WTC11 (cell line): ENCODE data around the gene SLC11A2. TPM values are rescaled to one million over a fixed set of nuclear protein-coding genes. Genes with fewer than 3 reads are reported as not detected.

Experiments used
- ATAC-seq: fragments of 200-7000 bp; cut with Tn5 transposase; 2 replicates; pipeline ENCODE4 v1.10.0; 2021; ENCODE audit warnings: mild to moderate bottlenecking, moderate library complexity
- CTCF ChIA-PET: fragments of 300-600 bp; sonication (Branson Sonifier 250); formaldehyde crosslinking; loops from one replicate; lab custom pipeline; 2021; ENCODE audit warnings: antibody characterized with exemption; lab: Charles Lee
- POLR2A ChIA-PET: fragments of 350-600 bp; sonication (Branson Sonifier 250); formaldehyde crosslinking; loops from one replicate; lab custom pipeline; 2021; ENCODE audit warnings: antibody characterized with exemption; lab: Charles Lee
- DNase-seq: peaks from one replicate; pipeline ENCODE4 v3.0.0; 2021; ENCODE audit warnings: low spot score
- H3K27ac Mint-ChIP-seq: 2 replicates; pipeline ENCODE4 v1.8.0; 2021; ENCODE audit warnings: mixed read lengths
- H3K27me3 Mint-ChIP-seq: 2 replicates; pipeline ENCODE4 v1.8.0; 2021; ENCODE audit warnings: low read depth, mild to moderate bottlenecking, moderate library complexity, mixed read lengths
- H3K36me3 Mint-ChIP-seq: 2 replicates; pipeline ENCODE4 v1.8.0; 2021; ENCODE audit warnings: mixed read lengths
- H3K4me1 Mint-ChIP-seq: 2 replicates; pipeline ENCODE4 v1.8.0; 2022; ENCODE audit warnings: mixed read lengths
- H3K4me3 Mint-ChIP-seq: 2 replicates; pipeline ENCODE4 v1.8.0; 2021; ENCODE audit warnings: mild to moderate bottlenecking, moderate library complexity, mixed read lengths
- H3K9me3 Mint-ChIP-seq: 2 replicates; pipeline ENCODE4 v1.8.0; 2021; ENCODE audit warnings: mixed read lengths
- ATF3 ChIP-seq: sonication (generic); formaldehyde crosslinking; conservative IDR thresholded peaks from 2 replicates; pipeline ENCODE4 v1.8.1; 2022; ENCODE audit warnings: mild to moderate bottlenecking, missing genetic modification reagents
- CBFB ChIP-seq: sonication (generic); formaldehyde crosslinking; IDR thresholded peaks from 2 replicates; pipeline ENCODE4 v1.8.1; 2022; ENCODE audit warnings: mild to moderate bottlenecking, low read depth, missing genetic modification reagents
- E2F5 ChIP-seq: sonication (generic); formaldehyde crosslinking; IDR thresholded peaks from 2 replicates; pipeline ENCODE4 v1.8.1; 2022; ENCODE audit warnings: mild to moderate bottlenecking, moderate library complexity, missing genetic modification reagents
- ESRRA ChIP-seq: sonication (generic); formaldehyde crosslinking; IDR thresholded peaks from 2 replicates; pipeline ENCODE4 v1.8.1; 2022; ENCODE audit warnings: mild to moderate bottlenecking, missing genetic modification reagents, borderline replicate concordance
- FOXJ3 ChIP-seq: sonication (generic); formaldehyde crosslinking; IDR thresholded peaks from 2 replicates; pipeline ENCODE4 v1.9.0; 2021; ENCODE audit warnings: missing genetic modification reagents, mild to moderate bottlenecking, borderline replicate concordance
- GRHL2 ChIP-seq: fragments of 250-450 bp; sonication (Bioruptor Pico); IDR thresholded peaks from 2 replicates; pipeline ENCODE4 v1.8.0; 2022; ENCODE audit warnings: mild to moderate bottlenecking, moderate library complexity; ENCODE audit not compliant: insufficient replicate concordance, severe bottlenecking
- JUN ChIP-seq: sonication (generic); formaldehyde crosslinking; IDR thresholded peaks from 2 replicates; pipeline ENCODE4 v1.8.0; 2023; ENCODE audit warnings: mild to moderate bottlenecking, missing genetic modification reagents
- NFYB ChIP-seq: sonication (generic); formaldehyde crosslinking; conservative IDR thresholded peaks from 2 replicates; pipeline ENCODE4 v1.8.0; 2022; ENCODE audit warnings: low read depth, missing genetic modification reagents
- PRRX2 ChIP-seq: fragments of 250-450 bp; sonication (Bioruptor Pico); IDR thresholded peaks from 2 replicates; pipeline ENCODE4 v1.8.0; 2021; ENCODE audit warnings: mild to moderate bottlenecking
- RELA ChIP-seq: sonication (generic); formaldehyde crosslinking; IDR thresholded peaks from 2 replicates; pipeline ENCODE4 v1.8.1; 2022; ENCODE audit warnings: missing genetic modification reagents, mild to moderate bottlenecking, borderline replicate concordance
- SOX15 ChIP-seq: fragments of 250-450 bp; sonication (Bioruptor Pico); IDR thresholded peaks from 2 replicates; pipeline ENCODE4 v1.9.0; 2021; ENCODE audit warnings: mild to moderate bottlenecking
- SP1 ChIP-seq: sonication (generic); formaldehyde crosslinking; conservative IDR thresholded peaks from 2 replicates; pipeline ENCODE4 v1.8.1; 2022; ENCODE audit warnings: missing genetic modification reagents
- TEAD1 ChIP-seq: sonication (generic); formaldehyde crosslinking; IDR thresholded peaks from 2 replicates; pipeline ENCODE4 v1.8.0; 2022; ENCODE audit warnings: mild to moderate bottlenecking, missing genetic modification reagents
- TEAD4 ChIP-seq: sonication (generic); formaldehyde crosslinking; IDR thresholded peaks from 2 replicates; pipeline ENCODE4 v1.8.0; 2022; ENCODE audit warnings: mild to moderate bottlenecking, missing genetic modification reagents
- USF2 ChIP-seq: sonication (generic); formaldehyde crosslinking; IDR thresholded peaks from 2 replicates; pipeline ENCODE4 v1.8.1; 2023; ENCODE audit warnings: mild to moderate bottlenecking, missing genetic modification reagents, moderate library complexity
- ZNF121 ChIP-seq: sonication (generic); formaldehyde crosslinking; IDR thresholded peaks from 2 replicates; pipeline ENCODE4 v1.8.0; 2023; ENCODE audit warnings: missing genetic modification reagents
- ZNF232 ChIP-seq: sonication (generic); formaldehyde crosslinking; IDR thresholded peaks from 2 replicates; pipeline ENCODE4 v1.8.0; 2022; ENCODE audit warnings: mild to moderate bottlenecking, missing genetic modification reagents
- ZNF263 ChIP-seq: sonication (generic); formaldehyde crosslinking; IDR thresholded peaks from 2 replicates; pipeline ENCODE4 v1.8.1; 2022; ENCODE audit warnings: low read depth, mild to moderate bottlenecking, moderate library complexity, missing genetic modification reagents
- ZNF317 ChIP-seq: sonication (generic); formaldehyde crosslinking; IDR thresholded peaks from 2 replicates; pipeline ENCODE4 v1.8.1; 2023; ENCODE audit warnings: low read depth, mild to moderate bottlenecking, moderate library complexity, missing genetic modification reagents, borderline replicate concordance
- ZNF416 ChIP-seq: fragments of 250-450 bp; sonication (Bioruptor Pico); IDR thresholded peaks from 2 replicates; pipeline ENCODE4 v1.9.0; 2021; ENCODE audit warnings: mild to moderate bottlenecking, inconsistent platforms
- total RNA-seq: library from RNA; stranded (reverse); gene quantifications from 3 replicates; pipeline ENCODE4 v1.2.3, GENCODE V29; 2021
- TF ChIP-seq, protein P1 (sequence below): sonication (generic); formaldehyde crosslinking; conservative IDR thresholded peaks from 2 replicates; pipeline ENCODE4 v1.8.1; 2023; ENCODE audit warnings: mild to moderate bottlenecking, low read depth, missing genetic modification reagents, moderate library complexity
- TF ChIP-seq, protein P2 (sequence below): sonication (generic); formaldehyde crosslinking; IDR thresholded peaks from 2 replicates; pipeline ENCODE4 v1.8.0; 2022; ENCODE audit warnings: mild to moderate bottlenecking, missing genetic modification reagents

The SLC11A2 gene
- total RNA-seq, 1 experiment from 2014 or later, result 58.0 TPM

DNA sequence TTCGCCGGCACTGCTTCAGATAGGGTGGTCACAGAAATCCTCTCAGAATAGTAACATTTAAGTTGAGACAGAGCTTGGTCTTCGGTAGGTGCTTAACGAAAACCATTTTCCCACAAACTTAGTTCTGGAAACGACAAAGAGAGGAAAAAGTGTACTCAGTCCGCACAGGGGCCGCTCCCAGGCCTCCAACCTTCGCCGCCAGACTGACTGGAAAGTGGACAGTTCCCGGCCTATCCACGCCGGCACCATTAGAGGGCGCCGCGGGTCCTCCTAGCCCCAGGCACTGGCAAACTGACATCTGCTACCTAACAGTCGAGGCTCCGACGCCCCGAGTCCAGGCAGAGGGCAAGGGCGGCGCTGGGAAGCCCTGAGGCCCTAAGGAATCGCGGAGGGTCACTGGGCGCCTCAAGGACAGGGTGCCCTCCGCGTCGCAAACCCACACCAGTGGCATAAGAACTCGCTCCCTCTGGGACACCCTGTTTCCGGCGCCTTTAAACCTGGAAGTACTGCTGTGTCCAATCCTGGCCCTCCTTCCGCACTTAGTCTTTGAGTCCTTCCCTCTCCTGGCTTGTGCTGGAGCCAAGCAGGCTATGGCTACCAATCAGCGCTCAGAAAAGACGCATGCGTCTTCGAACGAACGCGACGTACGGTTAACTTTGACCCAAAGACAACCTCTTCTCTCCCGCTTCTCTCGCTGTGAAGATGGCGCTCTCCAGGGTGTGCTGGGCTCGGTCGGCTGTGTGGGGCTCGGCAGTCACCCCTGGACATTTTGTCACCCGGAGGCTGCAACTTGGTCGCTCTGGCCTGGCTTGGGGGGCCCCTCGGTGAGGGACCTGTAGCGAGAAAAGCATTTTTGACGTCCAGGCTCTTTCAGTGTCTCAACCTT lies 21.7 kb upstream of the SLC11A2 start, which contains the start of gene LETMD1 (continued):
- TF ChIP-seq NFYB (CRISPR knock-in tag) (no peak; the same call in 1 of the 2 replicates), SP1 (no peak), CBFB (CRISPR knock-in tag) (no peak), ZNF121 (CRISPR knock-in tag) (no peak)
- TF ChIP-seq, protein P1, sequence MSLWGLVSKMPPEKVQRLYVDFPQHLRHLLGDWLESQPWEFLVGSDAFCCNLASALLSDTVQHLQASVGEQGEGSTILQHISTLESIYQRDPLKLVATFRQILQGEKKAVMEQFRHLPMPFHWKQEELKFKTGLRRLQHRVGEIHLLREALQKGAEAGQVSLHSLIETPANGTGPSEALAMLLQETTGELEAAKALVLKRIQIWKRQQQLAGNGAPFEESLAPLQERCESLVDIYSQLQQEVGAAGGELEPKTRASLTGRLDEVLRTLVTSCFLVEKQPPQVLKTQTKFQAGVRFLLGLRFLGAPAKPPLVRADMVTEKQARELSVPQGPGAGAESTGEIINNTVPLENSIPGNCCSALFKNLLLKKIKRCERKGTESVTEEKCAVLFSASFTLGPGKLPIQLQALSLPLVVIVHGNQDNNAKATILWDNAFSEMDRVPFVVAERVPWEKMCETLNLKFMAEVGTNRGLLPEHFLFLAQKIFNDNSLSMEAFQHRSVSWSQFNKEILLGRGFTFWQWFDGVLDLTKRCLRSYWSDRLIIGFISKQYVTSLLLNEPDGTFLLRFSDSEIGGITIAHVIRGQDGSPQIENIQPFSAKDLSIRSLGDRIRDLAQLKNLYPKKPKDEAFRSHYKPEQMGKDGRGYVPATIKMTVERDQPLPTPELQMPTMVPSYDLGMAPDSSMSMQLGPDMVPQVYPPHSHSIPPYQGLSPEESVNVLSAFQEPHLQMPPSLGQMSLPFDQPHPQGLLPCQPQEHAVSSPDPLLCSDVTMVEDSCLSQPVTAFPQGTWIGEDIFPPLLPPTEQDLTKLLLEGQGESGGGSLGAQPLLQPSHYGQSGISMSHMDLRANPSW, result no peak
- TF ChIP-seq, all 79 proteins: peak for 12

GRCh38 chr12:51036279-51036678 lies 10.1 kb upstream of the SLC11A2 start:
- no peak for DNase-seq
- TF ChIP-seq ATF3 (CRISPR knock-in tag) (no peak), NFYB (CRISPR knock-in tag) (no peak), ESRRA (CRISPR knock-in tag) (no peak), ZNF263 (CRISPR knock-in tag) (no peak), TEAD1 (no peak), USF2 (no peak), SOX15 (CRISPR knock-in tag) (no peak), ZNF416 (CRISPR knock-in tag) (no peak), E2F5 (CRISPR knock-in tag) (no peak), GRHL2 (CRISPR knock-in tag) (no peak), TEAD4 (CRISPR knock-in tag) (no peak), ZNF317 (CRISPR knock-in tag) (no peak), ZNF232 (CRISPR knock-in tag) (no peak), FOXJ3 (CRISPR knock-in tag) (no peak), PRRX2 (CRISPR knock-in tag) (no peak), RELA (CRISPR knock-in tag) (no peak), JUN (no peak)
- TF ChIP-seq, protein P2, sequence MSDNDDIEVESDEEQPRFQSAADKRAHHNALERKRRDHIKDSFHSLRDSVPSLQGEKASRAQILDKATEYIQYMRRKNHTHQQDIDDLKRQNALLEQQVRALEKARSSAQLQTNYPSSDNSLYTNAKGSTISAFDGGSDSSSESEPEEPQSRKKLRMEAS (CRISPR knock-in tag), result no peak
- ChIA-PET POLR2A (no interaction called here), CTCF (no interaction called here)
- Mint-ChIP-seq H3K9me3 (no peaks in the 10 kb centered on the region), H3K4me3 (no peak overlapping the region), H3K27ac (no peak overlapping the region; the same call in 1 of the 2 replicates), H3K4me1 (no peaks in the 10 kb centered on the region), H3K27me3 (no peaks in the 10 kb centered on the region), H3K36me3 (no peaks in the 10 kb centered on the region)
- ATAC-seq, result no peak
